Activated T-cell treated with anti-CD3 and anti-CD28 coated beads for 1 hour (primary cell): ENCODE data around the gene CTNND2.
"Not testable (repeated sequence)": the region's sequence is repeated elsewhere in the genome, so short reads cannot be mapped to it uniquely, and the experiment has no call there.

ENCODE experiments used
- DNase-seq: peaks from one replicate; pipeline ENCODE4 v3.0.0-alpha.2; 2020; ENCODE audit warnings: low read depth

Gene CTNND2

GRCh38 chr5:11076945-11077613, 827.2 kb downstream of the CTNND2 start:
- DNase-seq: no peak

- DNase-seq: no peak
These were observed 829.0 kb downstream of the CTNND2 start for GRCh38 chr5:11075035-11075805.

GRCh38 chr5:11072568-11072967, 831.7 kb downstream of the CTNND2 start:
- DNase-seq: no peak

- DNase-seq: no peak
These were observed 832.2 kb downstream of the CTNND2 start for GRCh38 chr5:11072076-11072475.

DNA sequence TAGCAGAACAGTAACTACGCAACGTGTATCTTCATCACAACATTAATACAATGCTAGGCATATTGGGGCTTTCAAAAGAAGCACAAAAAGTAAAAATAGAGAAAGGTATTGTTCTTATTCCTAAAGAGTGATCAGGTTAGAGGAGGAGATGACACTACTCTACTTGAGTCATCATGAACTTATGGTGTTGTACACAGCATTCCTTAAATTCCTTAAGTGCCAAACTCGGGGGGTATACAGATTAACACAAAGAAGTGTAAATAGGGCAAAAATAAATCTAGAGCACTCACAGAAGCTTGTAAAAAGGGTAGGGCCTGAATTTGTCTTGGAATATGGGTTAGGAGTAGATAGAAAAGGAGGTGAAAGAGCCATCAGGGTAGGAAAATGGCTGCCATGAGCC, 835.2 kb downstream of the CTNND2 start:
- DNase-seq: no peak

- DNase-seq: not testable (repeated sequence)
These were observed 838.5 kb downstream of the CTNND2 start for GRCh38 chr5:11065723-11066122.

DNA sequence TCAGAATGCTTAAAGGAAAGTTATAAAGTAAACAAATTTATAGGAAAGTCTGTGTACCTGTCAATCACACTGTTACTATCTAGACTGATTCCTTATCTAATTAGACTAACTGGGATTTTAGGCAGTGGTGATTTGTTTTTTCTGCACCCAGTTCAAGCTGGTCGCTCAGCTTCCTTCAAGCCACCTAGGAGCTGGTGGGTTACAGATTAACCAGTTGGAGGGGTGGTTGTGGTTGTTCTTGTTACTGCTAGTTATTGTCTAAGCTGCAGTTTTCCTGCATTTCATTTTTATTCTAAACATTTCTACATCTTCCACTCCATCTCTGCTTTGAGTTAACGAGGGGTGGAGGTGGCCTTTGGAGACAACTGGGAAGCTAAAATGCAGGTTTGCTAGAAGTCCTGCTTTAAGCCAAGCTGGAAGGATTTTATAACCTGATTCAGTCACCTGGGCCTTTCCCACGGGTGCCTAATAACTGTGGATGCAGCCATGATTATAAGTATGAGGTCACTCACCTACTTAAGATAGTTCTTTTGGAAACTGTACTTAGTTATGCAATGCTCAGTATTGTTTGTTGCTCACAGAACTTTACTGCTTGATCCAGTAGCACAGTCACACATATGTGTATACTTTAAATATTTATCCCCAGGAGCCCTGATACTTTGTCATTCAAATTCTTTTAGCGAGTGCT, 839.3 kb downstream of the CTNND2 start:
- DNase-seq: no peak

- no peak for DNase-seq
These were observed 841.8 kb downstream of the CTNND2 start for GRCh38 chr5:11062397-11062796.

GRCh38 chr5:11056560-11056959, 847.7 kb downstream of the CTNND2 start:
- no peak for DNase-seq

DNA sequence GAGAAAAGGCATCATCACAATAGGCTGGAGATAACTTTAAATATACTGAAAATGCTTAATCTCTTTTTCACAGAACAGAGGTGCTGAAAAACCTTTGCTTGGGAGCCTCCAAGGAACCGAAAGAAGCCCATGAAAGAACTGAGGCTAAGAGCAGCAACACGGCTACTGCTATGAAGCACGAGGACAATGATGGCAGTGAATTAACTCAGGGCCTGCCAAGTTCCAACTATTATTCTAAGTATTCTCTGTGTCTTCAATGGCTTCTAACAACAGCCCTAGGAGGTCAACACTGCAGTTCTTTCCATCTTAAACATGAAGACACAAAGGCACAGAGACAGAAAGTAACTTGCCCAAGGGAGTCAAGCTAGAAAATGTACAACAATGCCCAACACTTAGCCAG, 850.2 kb downstream of the CTNND2 start:
- no peak for DNase-seq

DNA sequence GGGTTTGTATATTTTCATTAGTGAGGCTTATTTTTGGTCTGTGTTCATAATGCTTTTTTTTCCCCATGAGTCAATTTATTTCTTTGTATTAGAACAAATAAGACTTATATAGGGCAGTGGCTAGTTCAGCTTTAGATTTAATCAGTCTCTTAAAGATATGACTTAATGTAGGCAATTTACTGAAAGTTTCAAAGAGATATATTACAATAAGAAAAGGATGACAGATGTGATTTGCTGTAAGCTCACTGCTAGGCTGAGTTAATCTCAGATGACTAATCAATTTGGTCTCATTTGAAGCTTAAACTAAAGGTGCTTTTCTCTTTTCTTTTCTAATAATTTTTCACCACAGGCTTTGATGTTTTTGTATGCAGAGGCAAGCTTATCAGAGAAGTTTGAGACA, 851.4 kb downstream of the CTNND2 start:
- DNase-seq: no peak

GRCh38 chr5:11050596-11051304, 853.5 kb downstream of the CTNND2 start:
- DNase-seq: no peak

DNA sequence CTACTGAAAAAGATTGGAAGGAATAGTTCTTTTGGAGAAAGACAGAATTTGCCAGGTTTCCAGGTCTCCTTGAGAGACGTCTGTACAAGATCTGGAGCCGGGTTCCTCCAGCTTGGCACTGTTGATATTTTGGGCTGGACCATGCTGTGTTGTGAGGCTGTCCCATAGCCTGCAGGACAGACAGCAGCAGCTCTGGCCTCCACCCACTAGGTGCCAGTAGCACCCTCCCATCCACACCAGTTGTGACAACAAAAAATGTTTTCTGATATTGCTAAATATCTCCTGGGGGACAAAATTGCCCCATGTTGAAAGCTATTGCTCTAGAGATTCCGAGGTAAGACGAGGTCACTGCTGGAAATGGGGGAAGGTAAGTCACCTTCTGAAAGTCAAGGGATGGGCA, 855.5 kb downstream of the CTNND2 start:
- DNase-seq: no peak

- DNase-seq: no peak
These were observed 856.6 kb downstream of the CTNND2 start for GRCh38 chr5:11047625-11048024.

GRCh38 chr5:11047030-11047429, 857.2 kb downstream of the CTNND2 start:
- DNase-seq: no peak

- DNase-seq: no peak
These were observed 858.1 kb downstream of the CTNND2 start for GRCh38 chr5:11046160-11046559.

DNA sequence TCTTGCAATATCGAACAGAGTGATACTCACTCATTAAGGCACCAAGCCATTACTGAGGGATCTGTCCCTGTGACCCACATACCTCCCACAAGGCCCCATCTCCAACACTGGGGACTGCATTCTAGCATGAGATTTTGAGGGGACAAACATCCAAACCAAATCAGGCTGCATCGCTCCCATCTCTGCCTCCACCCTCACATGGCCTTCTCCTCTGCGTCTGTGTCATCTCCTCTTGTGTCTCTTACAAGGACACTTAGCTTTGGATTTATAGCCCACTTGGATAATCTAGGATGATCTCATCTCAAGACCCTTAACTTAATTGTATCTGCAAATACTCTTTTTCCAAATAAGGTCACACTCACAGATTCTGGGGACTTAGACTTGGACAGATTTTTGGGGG, 858.8 kb downstream of the CTNND2 start:
- DNase-seq: no peak

DNA sequence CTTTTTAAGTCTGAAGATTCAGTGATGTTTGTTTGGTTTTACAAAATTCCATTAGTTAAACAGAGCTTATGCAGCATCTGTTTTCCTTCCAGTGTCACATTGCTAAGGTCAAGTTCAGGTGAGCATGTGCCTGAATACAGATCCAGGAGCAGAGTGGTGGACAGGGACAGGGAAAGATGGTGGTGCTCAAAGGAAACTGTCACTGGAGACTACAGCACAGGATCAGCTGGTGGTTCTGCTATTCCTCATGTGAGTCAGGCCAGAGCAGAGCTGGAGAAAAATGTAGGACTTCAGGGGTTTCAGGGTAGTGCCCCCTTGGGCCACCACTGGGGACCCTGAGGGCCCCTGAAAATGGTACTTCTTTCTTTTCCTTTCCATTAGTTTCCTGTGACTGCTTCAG, 859.7 kb downstream of the CTNND2 start:
- no peak for DNase-seq

GRCh38 chr5:11043881-11044280, 860.4 kb downstream of the CTNND2 start:
- DNase-seq: no peak

DNA sequence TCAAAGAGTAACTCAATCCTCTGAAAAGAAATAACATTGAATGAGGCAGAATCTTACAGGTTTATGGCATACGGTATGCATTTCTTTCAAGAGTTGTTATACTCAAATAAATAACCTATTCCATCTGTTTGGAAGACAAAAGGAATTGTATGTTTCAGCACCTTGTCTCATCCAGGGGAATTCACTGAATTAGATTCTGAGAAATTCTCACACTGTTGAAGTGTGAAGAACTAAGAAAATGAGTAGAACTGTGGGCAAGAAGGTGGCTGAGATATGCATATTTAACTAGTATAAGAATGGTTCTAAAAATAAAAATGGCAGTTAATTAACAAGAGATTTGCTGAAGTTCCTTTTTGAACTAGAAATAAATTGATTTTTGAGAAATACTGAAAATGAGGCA, 863.9 kb downstream of the CTNND2 start:
- DNase-seq: no peak

- no peak for DNase-seq
These were observed 865.5 kb downstream of the CTNND2 start for GRCh38 chr5:11038772-11039171.

- no peak for DNase-seq
These were observed 866.3 kb downstream of the CTNND2 start for GRCh38 chr5:11037941-11038340.

- DNase-seq: no peak
These were observed 867.2 kb downstream of the CTNND2 start for GRCh38 chr5:11037080-11037479.
